Left colon (tissue), 2 donors: Measurements from ENCODE around the gene EPYC. TPM values are rescaled to one million over a fixed set of nuclear protein-coding genes. Genes with fewer than 3 reads are reported as not detected.

Experiments used
- ATAC-seq: fragments of 200-7000 bp; cut with Tn5 transposase; one replicate; pipeline ENCODE4 v1.9.1; 2020; ENCODE audit warnings: mild to moderate bottlenecking, moderate library complexity
- DNase-seq, 2 donors: peaks; one replicate each; pipeline ENCODE4 v3.0.0-alpha.2; 2020
- intact Hi-C, 2 donors: fragments of 100-400 bp; cut with DNase I in 1 of 2; cut with micrococcal nuclease in 1 of 2; formaldehyde crosslinking; loops; one replicate each; pipeline versions ENCODE4 v1.11.2 to v1.14.0; 2022; cut with DNase I, micrococcal nuclease
- total RNA-seq, 2 donors: library from RNA; stranded (reverse); fragmentation: NEBNext Ultra II Directional; extraction: Animal tissue kit (Norgen Biotek cat#: 25700); gene quantifications; one replicate each; pipeline ENCODE4 v1.2.1, GENCODE V29; 2021
- donor health status: DM: no; HTN: no; CAD: no.
- donor health status: DM: yes; HTN: yes; CAD: no.

The EPYC gene
- total RNA-seq, 2 donors from 2014 or later, result not detected

GRCh38 chr12:90924406-90924805, 80.4 kb downstream of the EPYC start:
- no peak for DNase-seq
- ATAC-seq, result no peak
- intact Hi-C loops, result no loop called here

GRCh38 chr12:90922145-90922627, 82.6 kb downstream of the EPYC start:
- intact Hi-C loops, result no loop called here
- no peak for ATAC-seq
- no peak for DNase-seq

GRCh38 chr12:90921536-90921935, 83.2 kb downstream of the EPYC start:
- DNase-seq (no peak), ATAC-seq (no peak)
- intact Hi-C loops, result no loop called here

- no peak for ATAC-seq
- DNase-seq, result no peak
- intact Hi-C loops, result no loop called here
Measured at GRCh38 chr12:90920222-90920621, 84.5 kb downstream of the EPYC start.

- intact Hi-C loops, result no loop called here
- ATAC-seq (no peak), DNase-seq (no peak)
Measured at GRCh38 chr12:90917431-90917830, 87.3 kb downstream of the EPYC start.

- intact Hi-C loops, result no loop called here
- DNase-seq (no peak), ATAC-seq (no peak)
Measured at GRCh38 chr12:90916516-90916915, 88.3 kb downstream of the EPYC start.

- intact Hi-C loops, result no loop called here
- ATAC-seq (no peak), DNase-seq (no peak)
Measured at GRCh38 chr12:90915353-90915752, 89.4 kb downstream of the EPYC start.

Other genes with a start within 250 kb of the EPYC start
- gene CCER1, start 49.8 kb downstream of the EPYC start, total RNA-seq, result not detected
- gene KERA, start 53.1 kb upstream of the EPYC start, total RNA-seq, result not detected
- gene LUM, start 106.5 kb upstream of the EPYC start, total RNA-seq, result 10 to 100 TPM; 17.4 to 64.1 TPM
- gene DCN, start 177.8 kb upstream of the EPYC start, total RNA-seq, result 100 to 1,000 TPM; 145 to 315 TPM